Stimulated activated CD8-positive, alpha-beta memory T cell treated with anti-CD3 and anti-CD28 coated beads, Interleukin-12 subunit alpha, Interleukin-12 subunit beta, amount 100 ng/mL, for 4 hours (primary cell): ENCODE results near the gene WDR70.
"Not testable (repeated sequence)": the region's sequence is repeated elsewhere in the genome, so short reads cannot be mapped to it uniquely, and the experiment has no call there.

Experiments
- DNase-seq: peaks from one replicate; pipeline ENCODE4 v3.0.0-alpha.2; 2020; ENCODE audit warnings: low read depth

Gene WDR70

DNA sequence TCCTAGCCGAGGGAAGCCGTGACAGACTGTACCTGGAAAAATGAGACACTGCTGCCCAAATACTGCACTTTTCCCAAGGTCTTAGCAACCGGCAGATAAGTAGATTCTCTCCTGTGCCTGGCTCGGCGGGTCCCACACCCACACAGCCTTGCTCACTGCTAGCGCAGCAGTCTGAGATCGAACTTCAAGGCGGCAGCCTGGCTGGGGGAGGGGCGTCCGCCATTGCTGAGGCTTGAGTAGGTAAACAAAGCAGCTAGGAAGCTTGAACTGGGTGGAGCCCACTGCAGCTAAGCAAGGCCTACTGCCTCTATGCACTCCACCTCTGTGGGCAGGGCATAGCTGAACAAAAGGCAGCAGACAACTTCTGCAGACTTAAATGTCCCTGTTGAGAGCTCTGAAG is 309.8 kb downstream of the WDR70 start:
- not testable (repeated sequence) for DNase-seq

DNA sequence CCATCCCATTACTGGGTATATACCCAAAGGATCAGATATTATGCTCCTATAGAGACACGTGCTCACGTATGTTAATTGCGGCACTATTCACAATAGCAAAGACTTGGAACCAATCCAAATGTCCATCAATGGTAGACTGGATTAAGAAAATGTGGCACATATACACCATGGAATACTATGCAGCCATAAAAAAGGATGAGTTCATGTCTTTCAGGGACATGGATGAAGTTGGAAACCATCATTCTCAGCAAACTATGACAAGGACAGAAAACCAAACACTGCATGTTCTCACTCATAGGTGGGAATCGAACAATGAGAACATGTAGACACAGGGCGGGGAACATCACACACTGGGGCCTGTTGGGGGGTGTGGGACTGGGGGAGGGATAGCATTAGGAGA is 315.2 kb downstream of the WDR70 start:
- not testable (repeated sequence) for DNase-seq

DNA sequence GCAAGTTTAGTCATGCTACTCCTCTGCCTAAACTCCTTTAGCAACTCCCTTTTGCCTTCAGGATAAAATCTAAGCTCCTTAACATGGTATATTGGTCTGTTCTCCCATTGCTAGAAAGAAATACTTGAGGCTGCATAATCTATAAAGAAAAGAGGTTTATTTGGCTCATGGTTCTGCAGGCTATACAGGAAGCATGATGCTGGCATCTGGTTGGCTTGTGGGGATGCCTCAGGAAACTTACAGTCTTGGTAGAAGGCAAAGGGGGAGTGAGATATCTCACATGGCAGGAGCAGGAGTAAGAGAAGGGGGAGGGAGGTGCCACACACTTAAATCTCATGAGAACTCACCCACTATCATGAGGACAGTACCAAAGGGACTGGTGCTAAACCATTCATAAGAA is 315.7 kb downstream of the WDR70 start:
- DNase-seq = no peak

DNA sequence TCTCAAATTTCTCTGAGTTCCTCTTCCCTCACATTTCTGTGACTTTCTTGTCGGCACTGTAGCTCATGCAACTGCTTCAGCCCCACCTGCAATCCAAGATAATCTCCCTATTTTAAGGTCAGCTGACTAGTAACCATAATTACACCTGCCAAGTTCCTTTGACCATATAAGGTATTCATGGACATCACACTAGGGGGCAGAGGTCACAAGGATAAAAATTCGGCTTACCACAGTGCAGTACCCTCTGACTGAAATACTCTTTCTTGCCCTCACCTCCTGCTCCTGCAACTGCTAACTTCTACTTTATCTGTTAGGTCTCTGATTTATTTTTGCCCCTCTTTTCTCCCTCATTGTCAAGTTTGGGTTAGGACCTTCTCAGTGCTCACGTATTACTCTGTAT is 316.5 kb downstream of the WDR70 start:
- DNase-seq = no peak

DNA sequence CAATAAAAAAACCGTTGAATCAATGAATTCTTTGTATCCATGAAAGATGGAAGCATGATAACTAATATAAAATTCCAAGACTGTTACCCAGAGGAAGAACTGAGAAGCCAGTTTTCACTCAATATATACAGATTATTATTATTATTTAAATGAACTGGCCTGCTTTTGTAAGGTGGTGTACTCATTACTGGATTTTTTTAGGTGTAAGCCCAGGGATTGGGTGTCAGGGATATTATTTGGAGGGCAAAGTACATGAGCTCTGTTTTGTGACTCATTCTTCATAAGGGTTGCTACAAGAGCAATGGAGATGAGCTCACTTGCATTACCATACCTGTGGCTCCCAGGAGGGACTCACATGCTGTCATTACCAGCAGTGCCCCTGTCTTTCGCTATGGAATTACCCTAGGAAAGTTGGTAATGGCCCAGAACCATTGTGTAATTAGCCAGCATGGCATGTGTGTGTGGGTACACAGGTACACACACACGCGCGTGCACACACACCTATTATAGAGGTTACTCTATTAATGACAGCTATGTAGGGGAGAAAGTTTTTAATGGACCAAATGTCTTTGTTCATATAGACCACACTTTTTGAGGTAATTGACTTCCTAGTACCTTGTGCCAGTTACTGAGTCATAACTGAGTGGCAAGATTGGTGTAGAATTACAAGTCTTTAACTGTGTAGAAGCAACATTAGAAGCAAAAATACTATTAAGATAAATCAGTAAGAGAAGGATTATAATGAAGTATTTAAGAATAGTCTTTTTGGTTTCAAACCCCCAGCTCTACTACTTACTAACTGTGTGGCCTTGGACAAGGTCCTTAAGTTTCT is 317.3 kb downstream of the WDR70 start:
- no peak for DNase-seq

DNA sequence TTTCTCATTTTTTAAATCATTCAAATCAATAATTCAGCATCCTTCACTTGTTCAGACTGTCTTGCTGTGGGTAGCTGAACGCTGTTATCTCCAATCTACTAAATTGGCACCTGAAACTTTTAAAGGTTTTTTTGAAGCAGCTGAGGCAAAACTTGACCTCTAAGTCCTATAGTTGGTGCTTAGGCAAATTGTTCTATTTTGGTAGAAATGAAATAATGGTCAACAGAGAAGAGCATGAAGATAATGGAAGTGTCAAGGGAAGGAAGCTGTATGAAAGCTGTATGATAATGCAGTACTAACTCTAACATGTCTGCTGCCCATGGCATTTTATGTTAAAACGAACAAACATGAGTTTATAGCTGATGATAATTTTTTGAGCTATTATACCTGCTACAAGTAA is 322.8 kb downstream of the WDR70 start:
- DNase-seq = no peak

DNA sequence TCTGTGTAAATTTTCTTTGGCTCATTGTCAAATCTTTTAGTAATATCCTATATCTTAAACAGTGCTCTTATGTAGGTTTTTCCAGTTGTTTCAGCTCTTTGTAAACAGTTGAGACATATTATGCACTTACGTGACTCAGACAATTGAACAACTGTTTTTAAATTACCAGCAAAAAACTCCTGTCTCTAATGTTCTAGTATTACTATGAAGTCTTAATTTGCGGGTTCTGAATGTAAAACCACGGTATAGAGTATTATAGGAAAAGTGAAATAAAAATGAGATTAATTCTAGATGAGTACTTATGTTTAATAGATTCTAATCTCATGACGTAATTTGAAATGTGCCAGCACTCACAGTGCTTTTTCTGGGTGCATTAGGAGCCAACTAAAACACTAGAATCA is 324.7 kb downstream of the WDR70 start:
- no peak for DNase-seq

DNA sequence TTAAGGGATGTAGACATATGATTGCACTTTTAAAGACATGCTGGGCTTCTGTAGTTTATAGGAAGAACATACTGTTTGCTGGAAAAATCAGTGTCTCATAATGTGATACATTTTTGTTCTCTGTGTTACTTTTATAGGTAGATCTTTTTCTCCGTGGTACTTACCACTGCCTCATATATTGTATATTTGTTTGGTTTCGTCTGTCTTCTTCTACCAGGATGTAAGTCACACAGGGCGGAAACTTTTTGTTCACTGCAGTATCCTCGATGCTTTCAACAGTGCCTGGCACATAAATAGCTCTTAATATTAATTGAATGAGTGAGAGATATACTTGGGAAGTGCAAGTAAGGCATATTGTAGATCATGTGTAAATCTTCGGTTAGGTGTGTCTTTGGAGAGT is 325.3 kb downstream of the WDR70 start:
- no peak for DNase-seq

DNA sequence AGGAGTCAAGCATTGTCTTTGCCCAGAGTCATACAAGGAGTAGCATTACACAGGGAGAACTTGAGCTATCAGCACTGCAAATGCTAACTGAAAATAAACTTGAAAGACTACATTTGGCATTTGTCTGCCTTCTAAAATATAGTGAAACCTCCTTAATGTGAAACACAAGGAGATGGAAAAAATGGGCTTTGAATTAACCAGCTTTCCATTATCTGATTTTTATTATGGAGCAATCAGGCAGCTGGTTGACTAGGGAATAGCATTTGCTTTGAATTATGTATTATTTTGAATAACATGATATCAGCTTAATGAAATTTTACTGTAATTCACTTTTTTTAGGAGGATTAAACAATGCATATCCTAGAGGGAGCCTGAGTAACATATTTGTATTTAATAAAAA is 329.9 kb downstream of the WDR70 start:
- DNase-seq = no peak

DNA sequence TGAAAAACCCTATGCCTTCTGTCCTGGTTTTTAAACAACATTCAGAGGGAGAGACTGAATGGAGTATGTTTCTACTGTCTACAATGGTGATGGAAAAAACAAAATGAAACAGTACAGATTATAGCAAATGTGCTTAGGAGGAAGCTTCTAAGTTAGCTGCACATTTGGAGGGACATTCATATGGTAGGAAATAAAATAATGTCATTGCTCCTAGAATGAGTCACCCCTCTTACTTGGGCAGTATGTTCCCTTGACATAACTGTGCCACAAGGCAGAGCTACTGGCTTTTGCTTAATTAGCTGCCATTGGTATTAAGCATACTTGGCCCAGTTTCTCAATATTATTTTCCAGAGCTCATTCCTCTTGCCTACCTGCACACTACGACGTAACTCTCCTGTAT is 331.8 kb downstream of the WDR70 start:
- DNase-seq = no peak

DNA sequence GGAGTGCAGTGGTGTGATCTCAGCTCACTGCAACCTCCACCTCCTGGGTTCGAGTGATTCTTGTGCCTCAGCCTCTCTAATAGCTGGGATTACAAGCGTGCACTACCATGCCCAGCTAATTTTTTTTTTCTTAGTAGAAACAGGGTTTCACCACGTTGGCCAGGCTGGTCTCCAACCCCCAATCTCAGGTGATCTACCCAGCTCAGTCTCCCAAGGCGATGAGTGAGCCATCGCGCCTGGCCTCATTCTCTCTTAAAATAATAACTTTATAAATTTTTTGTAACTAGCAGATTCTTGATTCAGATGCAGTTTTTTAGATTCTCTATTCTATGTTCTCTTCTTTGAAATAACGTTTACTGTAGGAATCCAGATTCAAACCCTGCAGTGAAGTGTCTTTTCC is 333.6 kb downstream of the WDR70 start:
- DNase-seq = no peak

DNA sequence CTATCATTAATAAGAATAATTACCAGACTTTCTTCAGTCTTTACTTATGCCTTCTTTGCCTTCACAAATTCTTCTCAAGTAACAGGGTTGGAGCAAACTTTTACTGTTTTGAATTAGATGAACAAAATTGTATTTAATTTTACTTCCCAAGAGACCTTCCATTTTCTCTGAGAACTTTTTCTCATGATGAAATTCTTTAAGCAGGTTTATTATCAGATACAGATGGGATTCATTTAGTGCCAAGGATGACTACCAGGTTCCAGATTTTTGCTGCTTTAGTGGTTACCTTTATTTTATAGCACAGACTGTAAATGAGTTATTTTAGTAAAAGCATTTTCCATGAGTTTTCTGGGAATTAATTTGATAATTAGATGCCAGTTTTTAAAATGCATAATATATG is 335.6 kb downstream of the WDR70 start:
- DNase-seq = no peak

DNA sequence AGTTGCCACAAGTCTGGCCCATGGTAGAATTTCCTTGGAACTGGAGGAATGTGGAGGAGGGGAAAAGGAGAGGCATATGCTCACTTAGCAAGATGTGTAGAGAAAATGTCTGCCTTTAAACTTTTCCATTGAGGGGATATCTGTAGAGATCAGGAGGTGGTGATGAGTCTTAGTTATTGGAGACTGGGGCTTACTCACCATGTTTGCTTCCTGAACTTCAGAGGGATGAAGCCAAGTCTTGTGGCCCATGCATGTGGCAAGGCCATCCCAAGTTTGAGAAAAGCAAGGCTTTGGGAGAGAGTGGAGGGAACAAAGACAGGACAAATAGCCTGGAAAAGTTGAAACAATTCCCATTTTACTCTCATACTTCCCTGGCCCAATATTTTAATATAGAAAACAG is 336.2 kb downstream of the WDR70 start:
- DNase-seq = no peak

DNA sequence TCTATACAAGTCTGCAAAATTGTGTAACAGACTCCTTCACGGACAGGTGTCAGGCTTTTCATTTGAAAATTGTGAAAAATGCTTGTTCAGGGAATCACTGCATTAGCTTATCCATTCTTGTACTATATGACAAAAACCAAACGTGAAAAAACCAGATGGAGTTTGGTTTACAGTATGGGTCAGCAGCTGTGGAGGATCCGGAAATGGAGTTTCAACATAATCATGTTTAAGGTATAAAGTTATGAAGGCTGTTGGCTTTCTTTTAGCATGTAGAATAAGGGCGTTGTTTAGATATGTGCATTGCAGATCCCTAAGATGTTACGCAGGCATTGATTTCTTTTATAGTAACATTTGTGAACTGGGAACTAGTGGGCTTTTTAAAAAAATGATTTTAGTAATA is 336.9 kb downstream of the WDR70 start:
- DNase-seq = no peak

DNA sequence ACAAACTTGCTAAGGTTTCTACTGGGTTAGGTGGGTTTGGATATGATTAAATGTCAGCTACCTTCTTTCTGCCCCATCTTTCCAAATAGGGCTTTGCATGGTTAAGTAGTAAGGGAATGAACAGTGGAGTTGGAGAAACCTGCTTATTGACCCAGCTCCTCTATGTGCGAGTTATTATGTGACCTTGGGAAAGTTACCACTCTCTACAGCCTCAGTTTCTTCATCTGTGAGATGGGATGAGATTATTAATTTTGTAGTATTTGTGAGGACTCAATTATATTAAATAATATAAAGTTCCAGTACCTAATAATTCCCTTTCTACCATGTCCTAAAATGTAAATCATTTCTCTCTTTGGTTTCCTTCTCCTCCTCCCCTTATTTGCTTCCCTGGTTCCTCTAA is 337.3 kb downstream of the WDR70 start:
- no peak for DNase-seq

DNA sequence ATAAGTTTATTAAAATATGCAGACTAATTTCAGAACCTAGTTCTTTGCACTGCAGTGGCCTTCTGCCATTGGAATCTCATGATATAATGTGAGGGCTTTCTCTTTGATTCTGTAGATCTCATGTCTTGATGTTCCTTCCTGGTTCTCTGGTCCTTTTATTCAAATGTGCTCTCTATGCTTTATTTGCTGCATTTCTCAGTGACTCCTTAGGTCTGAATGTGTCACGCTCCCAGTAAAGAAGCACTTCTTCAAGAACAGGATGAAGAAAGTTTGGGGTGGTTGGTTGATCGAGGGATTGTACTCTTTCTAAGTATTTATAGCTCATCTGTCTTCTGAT is 338.1 kb downstream of the WDR70 start:
- no peak for DNase-seq

DNA sequence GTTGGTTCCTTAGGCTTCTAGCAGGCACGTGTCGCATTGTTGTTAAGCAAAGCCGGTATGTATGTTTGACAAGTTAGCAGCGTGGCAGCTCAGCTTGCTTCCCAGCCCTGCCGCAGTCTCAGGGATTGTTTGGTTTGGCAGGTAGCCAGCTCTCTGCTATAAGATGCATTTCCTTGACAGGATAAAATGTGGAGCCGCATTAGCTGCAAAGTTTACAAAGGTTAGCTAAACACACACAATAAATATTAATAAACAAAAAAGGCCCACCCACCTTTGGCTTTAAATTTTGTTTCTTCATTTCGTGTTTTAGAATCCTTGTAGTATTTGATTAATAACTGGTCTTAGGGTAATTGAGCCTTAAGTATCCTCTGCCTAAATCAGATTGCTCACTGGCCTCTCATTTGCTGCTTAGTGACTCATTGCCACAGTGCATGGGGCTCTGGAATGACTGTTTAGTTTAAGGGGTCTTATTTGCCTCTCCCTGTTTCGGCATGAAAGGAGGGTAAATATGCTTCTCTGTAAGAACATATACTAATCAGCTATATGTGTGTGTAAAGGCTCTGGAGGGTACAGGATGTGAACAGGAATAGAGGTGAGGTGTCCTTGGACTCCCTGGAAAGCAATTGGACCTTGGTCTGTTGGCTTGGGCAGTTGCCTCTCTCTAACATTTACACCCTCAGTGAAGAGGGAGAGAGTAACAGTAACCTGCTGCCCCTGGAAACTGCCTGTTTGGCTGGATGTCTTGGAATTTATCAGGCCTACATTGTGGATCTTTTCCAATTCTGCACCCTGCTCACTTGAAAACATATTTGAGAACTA is 338.7 kb downstream of the WDR70 start:
- no peak for DNase-seq

DNA sequence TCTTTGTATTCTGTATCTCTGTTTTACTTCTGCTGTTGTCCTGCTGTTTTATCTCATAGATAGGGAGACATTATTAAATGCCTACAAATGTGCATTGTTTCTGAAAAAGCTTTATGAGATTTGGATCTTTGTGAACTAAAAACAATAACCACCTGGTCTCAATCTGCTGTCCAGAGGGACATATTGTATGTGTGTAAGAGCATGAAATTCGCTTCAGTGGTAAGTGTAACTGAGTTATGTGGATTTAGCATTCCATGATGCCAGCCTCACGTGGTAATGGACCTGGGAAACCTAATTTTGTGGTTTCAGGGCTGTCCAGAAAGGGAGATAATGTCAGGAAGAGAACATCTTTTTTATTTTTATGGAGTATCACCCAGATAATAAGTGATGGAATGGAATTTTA is 341.4 kb downstream of the WDR70 start:
- DNase-seq = no peak

DNA sequence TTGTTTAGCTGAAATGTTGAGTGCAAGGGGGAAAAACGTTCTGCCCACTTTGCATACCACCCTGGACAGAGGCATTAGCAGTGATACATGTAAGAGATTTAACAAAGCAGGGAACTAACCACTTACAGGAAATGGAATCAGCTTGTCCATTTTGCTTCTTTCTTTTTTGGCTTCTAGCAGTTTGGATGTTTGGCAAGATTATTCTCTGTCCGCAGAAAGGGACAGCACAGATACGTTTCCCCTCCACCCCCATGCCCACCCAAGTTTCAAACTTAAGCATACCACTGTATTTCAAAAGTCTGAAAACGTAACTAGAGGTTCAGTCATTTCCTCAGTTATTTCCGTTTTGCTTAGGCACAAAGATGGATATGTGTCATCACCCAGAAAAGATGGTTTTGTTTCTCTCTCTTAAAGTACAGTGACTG is 342.3 kb downstream of the WDR70 start:
- no peak for DNase-seq

DNA sequence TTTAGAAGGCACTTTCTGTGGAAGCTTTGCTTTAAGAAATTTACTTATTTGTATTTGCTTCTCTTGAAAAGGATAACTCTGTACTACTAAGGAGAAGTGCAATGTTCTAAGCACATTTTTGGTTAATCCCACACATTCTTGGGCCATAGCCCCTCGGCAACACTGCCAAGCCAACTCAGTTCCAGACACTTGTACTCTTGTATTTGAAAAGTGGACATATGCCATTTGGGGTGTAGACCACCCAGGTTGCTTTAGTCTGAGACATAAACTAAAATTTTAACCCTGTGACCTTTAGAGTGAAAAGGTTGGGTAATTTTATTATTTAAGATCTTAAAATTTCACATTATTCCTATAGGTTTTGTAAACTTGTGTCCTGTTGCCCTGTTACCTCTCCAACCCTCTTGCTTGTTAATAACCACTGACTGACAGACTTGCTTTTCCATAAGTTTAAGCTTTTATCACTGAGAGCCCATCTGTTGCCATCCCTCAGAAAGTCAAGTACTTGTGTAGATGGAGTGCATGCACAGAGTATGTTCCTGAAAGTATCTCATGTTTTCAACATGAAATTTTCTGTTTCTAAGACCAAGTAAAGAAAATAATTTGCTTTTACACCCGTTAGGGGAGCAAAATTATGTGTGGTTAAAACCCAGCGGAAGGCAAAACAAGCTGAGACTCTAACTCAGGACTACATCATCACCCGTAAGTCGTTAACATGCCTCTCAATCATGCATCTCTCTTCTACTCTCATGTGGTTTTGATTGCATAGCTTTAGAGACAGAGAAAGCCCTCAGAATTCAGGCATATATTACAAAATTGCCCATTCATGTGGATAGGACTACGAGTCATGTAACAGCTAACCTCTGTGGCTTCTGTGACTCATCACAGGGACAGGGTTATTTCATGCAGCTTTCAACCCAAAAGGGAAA is 343.4 kb downstream of the WDR70 start:
- DNase-seq = no peak

DNA sequence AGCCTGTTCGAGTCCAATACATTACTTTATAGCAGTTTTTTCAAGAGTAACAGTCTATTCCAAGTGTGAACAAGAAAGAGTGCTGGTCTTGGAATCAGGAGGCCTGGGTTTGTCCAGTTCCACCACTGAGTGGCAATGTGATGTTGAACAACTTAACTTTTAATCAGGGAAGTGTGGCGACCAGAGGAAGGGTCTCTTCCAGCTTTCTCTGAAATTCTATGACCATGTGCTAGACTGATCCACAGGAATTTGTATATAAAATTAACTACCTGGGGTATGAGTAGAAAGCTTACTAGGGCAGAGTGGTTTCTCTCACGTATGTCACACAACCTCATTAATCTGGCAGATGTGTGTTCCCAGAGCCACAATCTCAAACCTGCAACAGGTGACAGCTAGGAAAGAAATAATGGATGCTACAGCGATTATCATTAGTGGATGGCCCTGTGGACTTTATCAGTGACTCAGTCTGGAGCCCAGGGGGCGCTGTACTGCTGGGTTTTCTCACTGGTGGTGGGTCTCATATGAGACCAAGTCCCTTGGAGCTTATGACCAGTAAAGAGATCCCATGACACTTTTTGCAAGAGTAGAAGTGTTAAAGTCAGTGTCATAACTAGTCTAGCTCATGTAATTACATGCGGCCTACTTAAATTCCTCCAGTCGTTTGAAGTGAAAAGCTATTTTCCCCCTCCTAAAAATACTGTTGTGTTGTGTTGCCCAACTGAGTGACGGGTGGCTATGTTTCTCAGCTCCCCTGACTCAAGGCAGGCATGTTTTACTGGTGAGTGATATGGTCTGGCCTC is 344.2 kb downstream of the WDR70 start:
- DNase-seq = no peak
